Natural killer cell (primary cell): ENCODE data around the gene MLC1. TPM values are rescaled to one million over a fixed set of nuclear protein-coding genes. Genes with fewer than 3 reads are reported as not detected.

ENCODE experiments used
- ATAC-seq, 3 donors: fragments of 150-1000 bp in 2 of 3; fragments of 200-7000 bp in 1 of 3; cut with Tn5 transposase; 1 replicate in 1 of 3; 2 replicates in 2 of 3; pipeline ENCODE4 v1.10.0; 2021; ENCODE audit warnings: mild to moderate bottlenecking in 2 of 3, moderate library complexity in 2 of 3
- DNase-seq, 2 donors: peaks; one replicate each; pipeline versions ENCODE4 v3.0.0 to v3.0.0-alpha.2; 2013 to 2021; ENCODE audit warnings: mixed read lengths in 1 of 2
- H3K27ac ChIP-seq: one replicate; pipeline ENCODE4 v1.5.1; 2013; ENCODE audit warnings: mild to moderate bottlenecking, low read length
- H3K27me3 ChIP-seq: one replicate; pipeline ENCODE4 v1.6.1; 2013; ENCODE audit warnings: low read length; ENCODE audit not compliant: control insufficient read depth, insufficient read depth
- H3K36me3 ChIP-seq: one replicate; pipeline ENCODE4 v1.6.1; 2013; ENCODE audit warnings: low read length; ENCODE audit not compliant: control insufficient read depth, insufficient read depth
- H3K4me1 ChIP-seq: one replicate; pipeline ENCODE4 v1.6.1; 2013; ENCODE audit warnings: low read length; ENCODE audit not compliant: control insufficient read depth, insufficient read depth
- H3K4me3 ChIP-seq: one replicate; pipeline ENCODE4 v1.5.1; 2013; ENCODE audit warnings: low read length
- H3K9me3 ChIP-seq: one replicate; pipeline ENCODE4 v1.6.1; 2013; ENCODE audit warnings: low read length; ENCODE audit not compliant: control insufficient read depth, insufficient read depth
- H3K27ac Mint-ChIP-seq, 2 donors: one replicate each; pipeline ENCODE4 v1.8.0; 2022; ENCODE audit warnings: mild to moderate bottlenecking in 2 of 2, mixed read lengths in 2 of 2, moderate library complexity in 1 of 2
- H3K27me3 Mint-ChIP-seq, 2 donors: one replicate each; pipeline ENCODE4 v1.8.0; 2022; ENCODE audit warnings: low read depth in 2 of 2, mixed read lengths in 2 of 2
- H3K36me3 Mint-ChIP-seq: one replicate; pipeline ENCODE4 v1.8.0; 2022; ENCODE audit warnings: mixed read lengths
- H3K4me1 Mint-ChIP-seq, 2 donors: one replicate each; pipeline ENCODE4 v1.8.0; 2022; ENCODE audit warnings: mixed read lengths in 2 of 2
- H3K4me3 Mint-ChIP-seq: one replicate; pipeline ENCODE4 v1.8.0; 2022; ENCODE audit warnings: mild to moderate bottlenecking, moderate library complexity, mixed read lengths
- H3K9me3 Mint-ChIP-seq, 2 donors: one replicate each; pipeline ENCODE4 v1.8.0; 2022; ENCODE audit warnings: mixed read lengths in 2 of 2
- CTCF ChIP-seq: fragments of 200-600 bp; IDR thresholded peaks from one replicate; pipeline ENCODE4 v1.8.0; 2022; ENCODE audit warnings: antibody characterized with exemption
- WGBS: methylation state at CpG from one replicate; pipeline ENCODE4 v1.1.7; 2013; ENCODE audit warnings: missing lambda C conversion rate; ENCODE audit not compliant: insufficient coverage; 5-methylcytosine and 5-hydroxymethylcytosine counted together
- intact Hi-C: fragments of 100-400 bp; cut with micrococcal nuclease; formaldehyde crosslinking; loops from one replicate; pipeline ENCODE4 v1.14.2; 2022
- total RNA-seq, 4 donors: library from RNA; stranded (reverse); fragments of 120-200 nt in 1 of 4; gene quantifications; one replicate each; pipeline versions ENCODE4 v1.2.3 to v1.2.4, GENCODE V29; 2013 to 2022

The MLC1 gene
- total RNA-seq, 3 donors from 2014 or later (not counting 1 experiment from before 2014, with no cell fraction given), result 67.7 to 96.1 (median 73.7) TPM

- no peak for ATAC-seq
- no peaks in the 10 kb centered on the region for H3K4me1 Mint-ChIP-seq
- H3K27ac ChIP-seq, result no peak overlapping the region
- no peaks in the 10 kb centered on the region for H3K4me1 ChIP-seq
- intact Hi-C loops, result no loop called here
- DNase-seq, result no peak
- peaks cover 0 to 4% of the 10 kb centered on the region in 2 donors for H3K27me3 Mint-ChIP-seq
- H3K4me3 Mint-ChIP-seq, result no peak overlapping the region
- H3K9me3 ChIP-seq, result peaks cover 2% of the 10 kb centered on the region
- peaks cover 2% of the 10 kb centered on the region for H3K36me3 Mint-ChIP-seq
- TF ChIP-seq CTCF, result no peak
- H3K4me3 ChIP-seq, result no peak overlapping the region
- H3K27me3 ChIP-seq, result no peaks in the 10 kb centered on the region
- 94% methylated on average over 10 of the region's 10 CpGs for WGBS
- no peak overlapping the region for H3K27ac Mint-ChIP-seq
- H3K9me3 Mint-ChIP-seq, result peaks cover under 1 to 2% of the 10 kb centered on the region in 2 donors
- no peaks in the 10 kb centered on the region for H3K36me3 ChIP-seq
Observed at GRCh38 chr22:50129121-50129736, 44.0 kb upstream of the MLC1 start.

GRCh38 chr22:50125029-50125428 lies 39.8 kb upstream of the MLC1 start:
- peaks cover 0 to 2% of the 10 kb centered on the region in 2 donors for H3K27me3 Mint-ChIP-seq
- H3K4me3 Mint-ChIP-seq, result no peak overlapping the region
- Histone ChIP-seq H3K9me3 (peaks cover 8% of the 10 kb centered on the region), H3K27ac (no peak overlapping the region), H3K4me3 (no peak overlapping the region), H3K4me1 (no peaks in the 10 kb centered on the region), H3K36me3 (no peaks in the 10 kb centered on the region), H3K27me3 (no peaks in the 10 kb centered on the region)
- peaks cover 11% of the 10 kb centered on the region for H3K36me3 Mint-ChIP-seq
- TF ChIP-seq CTCF, result no peak
- ATAC-seq, result no peak
- H3K27ac Mint-ChIP-seq, result no peak overlapping the region
- DNase-seq, result no peak
- H3K4me1 Mint-ChIP-seq, result no peaks in the 10 kb centered on the region
- intact Hi-C loops, result no loop called here
- peaks cover 3 to 9% of the 10 kb centered on the region in 2 donors for H3K9me3 Mint-ChIP-seq
- WGBS, result 90% methylated on average over 9 of the region's 9 CpGs

- no peak for DNase-seq
Observed at GRCh38 chr22:50123119-50123518, 37.9 kb upstream of the MLC1 start.

More at GRCh38 chr22:50123119-50123518, 37.9 kb upstream of the MLC1 start:
- Histone ChIP-seq H3K9me3 (peaks cover 8% of the 10 kb centered on the region), H3K27ac (no peak overlapping the region), H3K4me3 (no peak overlapping the region), H3K4me1 (no peaks in the 10 kb centered on the region), H3K27me3 (no peaks in the 10 kb centered on the region), H3K36me3 (no peaks in the 10 kb centered on the region)
- peaks cover 0 to 2% of the 10 kb centered on the region in 2 donors for H3K27me3 Mint-ChIP-seq
- no peaks in the 10 kb centered on the region for H3K4me1 Mint-ChIP-seq
- H3K36me3 Mint-ChIP-seq, result peaks cover 11% of the 10 kb centered on the region
- H3K9me3 Mint-ChIP-seq, result peaks cover 3 to 9% of the 10 kb centered on the region in 2 donors
- no peak for TF ChIP-seq CTCF
- ATAC-seq, result no peak
- H3K4me3 Mint-ChIP-seq, result no peak overlapping the region
- 76% methylated on average over 4 of the region's 4 CpGs for WGBS
- intact Hi-C loops, result no loop called here
- no peak overlapping the region for H3K27ac Mint-ChIP-seq
